Breast epithelium (tissue), 3 donors: ENCODE results near the gene YDJC.
"Not testable (repeated sequence)": the region's sequence is repeated elsewhere in the genome, so short reads cannot be mapped to it uniquely, and the experiment has no call there.

ENCODE experiments used
- POLR2A ChIP-seq: fragments of 450-650 bp; IDR thresholded peaks from one replicate; pipeline ENCODE4 v1.6.1; 2016; ENCODE audit warnings: antibody characterized with exemption, mild to moderate bottlenecking, moderate library complexity
- TF ChIP-seq, protein P1 (sequence below), 3 donors: fragments of 450-650 bp; IDR thresholded peaks; one replicate each; pipeline ENCODE4 v1.5.1; 2016 to 2017; ENCODE audit warnings: antibody characterized with exemption in 3 of 3, mild to moderate bottlenecking in 3 of 3, moderate library complexity in 3 of 3

GRCh38 chr22:21645513-21645912 is 15.7 kb upstream of the YDJC start:
- TF ChIP-seq POLR2A = not testable (repeated sequence)
- TF ChIP-seq, protein P1, sequence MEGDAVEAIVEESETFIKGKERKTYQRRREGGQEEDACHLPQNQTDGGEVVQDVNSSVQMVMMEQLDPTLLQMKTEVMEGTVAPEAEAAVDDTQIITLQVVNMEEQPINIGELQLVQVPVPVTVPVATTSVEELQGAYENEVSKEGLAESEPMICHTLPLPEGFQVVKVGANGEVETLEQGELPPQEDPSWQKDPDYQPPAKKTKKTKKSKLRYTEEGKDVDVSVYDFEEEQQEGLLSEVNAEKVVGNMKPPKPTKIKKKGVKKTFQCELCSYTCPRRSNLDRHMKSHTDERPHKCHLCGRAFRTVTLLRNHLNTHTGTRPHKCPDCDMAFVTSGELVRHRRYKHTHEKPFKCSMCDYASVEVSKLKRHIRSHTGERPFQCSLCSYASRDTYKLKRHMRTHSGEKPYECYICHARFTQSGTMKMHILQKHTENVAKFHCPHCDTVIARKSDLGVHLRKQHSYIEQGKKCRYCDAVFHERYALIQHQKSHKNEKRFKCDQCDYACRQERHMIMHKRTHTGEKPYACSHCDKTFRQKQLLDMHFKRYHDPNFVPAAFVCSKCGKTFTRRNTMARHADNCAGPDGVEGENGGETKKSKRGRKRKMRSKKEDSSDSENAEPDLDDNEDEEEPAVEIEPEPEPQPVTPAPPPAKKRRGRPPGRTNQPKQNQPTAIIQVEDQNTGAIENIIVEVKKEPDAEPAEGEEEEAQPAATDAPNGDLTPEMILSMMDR (IDR thresholded peaks at IDR 0.05) = not testable (repeated sequence)
